Skeletal muscle tissue (tissue), 5 donors: ENCODE results near the gene FOXD4L5. TPM values are rescaled to one million over a fixed set of nuclear protein-coding genes. Genes with fewer than 3 reads are reported as not detected.
"Not testable (repeated sequence)": the region's sequence is repeated elsewhere in the genome, so short reads cannot be mapped to it uniquely, and the experiment has no call there.

Experiments used
- H3K27ac ChIP-seq: one replicate; pipeline ENCODE4 v1.7.0; 2013; ENCODE audit warnings: mild to moderate bottlenecking, low read depth, low read length, inconsistent platforms
- H3K27me3 ChIP-seq, 3 donors: one replicate each; pipeline ENCODE4 v1.7.0; 2013; ENCODE audit warnings: low read length in 3 of 3; ENCODE audit not compliant: control insufficient read depth in 3 of 3, insufficient read depth in 3 of 3
- H3K36me3 ChIP-seq, 3 donors: one replicate each; pipeline ENCODE4 v1.7.0; 2013; ENCODE audit warnings: low read length in 3 of 3; ENCODE audit not compliant: control insufficient read depth in 3 of 3, insufficient read depth in 3 of 3
- H3K4me1 ChIP-seq, 3 donors: one replicate each; pipeline ENCODE4 v1.7.0; 2013; ENCODE audit warnings: low read length in 3 of 3, mild to moderate bottlenecking in 3 of 3; ENCODE audit not compliant: control insufficient read depth in 3 of 3, insufficient read depth in 3 of 3
- H3K4me3 ChIP-seq, 3 donors: one replicate each; pipeline ENCODE4 v1.7.0; 2013; ENCODE audit warnings: low read length in 3 of 3
- H3K9ac ChIP-seq, 3 donors: one replicate each; pipeline ENCODE4 v1.7.0; 2013; ENCODE audit warnings: low read length in 3 of 3, mild to moderate bottlenecking in 3 of 3, moderate library complexity in 2 of 3, low read depth in 1 of 3
- H3K9me3 ChIP-seq, 3 donors: one replicate each; pipeline ENCODE4 v1.7.0; 2013; ENCODE audit warnings: low read length in 3 of 3; ENCODE audit not compliant: control insufficient read depth in 3 of 3
- small RNA-seq: library from RNA; depleted of rRNA; stranded (forward); fragments of <200 nt; gene quantifications from one replicate; pipeline ENCODE3, GENCODE V24; 2014
- total RNA-seq: library from RNA; depleted of rRNA; stranded (reverse); fragments of >200 nt; gene quantifications from one replicate; pipeline ENCODE4 v1.2.3, GENCODE V29; 2014
- donor health status: Osteomylitis.

FOXD4L5 gene
- total RNA-seq = under 0.01 TPM

DNA sequence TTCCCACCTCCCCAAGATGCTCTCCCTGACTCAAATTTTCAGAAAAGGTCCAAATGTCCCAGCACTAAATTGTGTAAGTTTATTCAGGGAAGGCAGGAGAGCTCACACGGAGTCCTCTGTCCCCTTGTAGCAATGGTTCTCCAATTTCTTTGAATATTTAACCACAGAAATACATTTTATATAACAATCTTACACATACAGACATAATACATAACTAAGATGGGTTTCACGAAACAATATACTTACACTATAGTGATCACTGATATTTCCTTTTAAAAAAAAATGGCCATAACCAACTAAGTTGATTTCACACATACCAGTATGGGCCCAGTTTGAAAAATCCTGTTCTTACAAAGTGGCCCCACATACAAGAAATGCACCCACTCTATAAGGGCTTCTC lies at the start of gene FOXD4L5:
FOXD4L5 (minus strand) TSS at position 101 of the 400 bp plus-strand sequence. CDS start 832 bp downstream, outside the sequence.
- H3K36me3 ChIP-seq, H3K4me3 ChIP-seq, H3K27ac ChIP-seq, H3K9ac ChIP-seq, H3K27me3 ChIP-seq, H3K9me3 ChIP-seq, H3K4me1 ChIP-seq: not testable (repeated sequence)

DNA sequence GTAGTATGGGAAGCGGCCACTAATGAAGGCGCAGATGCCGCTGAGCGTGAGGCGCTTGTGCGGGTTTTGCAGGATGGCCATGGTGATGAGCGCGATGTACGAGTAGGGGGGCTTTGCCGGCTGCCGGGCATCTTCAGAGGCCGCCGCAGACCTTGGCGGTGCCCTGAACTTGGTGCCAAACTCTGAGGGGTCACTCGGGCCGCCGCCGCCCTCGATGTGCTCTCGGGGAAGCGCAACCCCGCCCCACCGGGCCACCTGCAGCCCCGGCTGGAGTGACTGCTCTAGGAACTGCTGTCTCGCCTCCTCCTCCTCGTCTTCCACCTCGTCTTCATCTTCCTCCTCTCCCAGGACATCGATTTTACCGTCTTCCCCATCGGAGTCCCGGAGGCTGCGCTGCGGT lies 1.1 kb downstream of the FOXD4L5 start:
- H3K27ac ChIP-seq, H3K4me3 ChIP-seq, H3K27me3 ChIP-seq, H3K36me3 ChIP-seq, H3K9me3 ChIP-seq, H3K9ac ChIP-seq, H3K4me1 ChIP-seq: not testable (repeated sequence)

DNA sequence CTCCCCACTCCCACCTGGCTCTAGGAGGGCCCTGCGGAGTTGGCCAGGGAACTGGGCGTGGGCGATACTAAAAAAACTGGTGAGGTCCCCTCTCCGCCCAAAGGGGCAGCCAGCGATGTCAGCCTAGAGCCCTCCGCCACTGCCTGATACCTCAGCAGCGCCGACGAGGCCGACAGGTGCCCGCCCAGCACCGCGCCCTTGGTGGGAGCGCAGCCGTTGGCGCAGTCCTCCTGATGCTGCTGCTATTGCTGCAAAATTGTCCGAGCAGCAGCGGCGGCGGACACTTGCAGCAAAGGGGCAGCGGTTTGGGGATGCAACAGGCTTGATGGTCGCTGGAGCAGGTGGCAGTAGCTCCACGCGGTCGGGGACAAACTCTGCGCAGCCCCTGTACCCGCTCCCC lies 2.0 kb downstream of the FOXD4L5 start:
- not testable (repeated sequence) for H3K27ac ChIP-seq, H3K4me1 ChIP-seq, H3K4me3 ChIP-seq, H3K9me3 ChIP-seq, H3K27me3 ChIP-seq, H3K36me3 ChIP-seq, H3K9ac ChIP-seq

Small RNA genes within 50 kb of the gene (small RNA-seq; reads per million reads assigned to genes)
- not detected for gene IGKV1OR9-1
